ENCODE results near the gene RMRP. TPM values are rescaled to one million over a fixed set of nuclear protein-coding genes. Genes with fewer than 3 reads are reported as not detected.

Gene RMRP
- total and polyA plus RNA-seq, 12 donors = 14.9 to 14,997 (median 5,571) TPM

DNA sequence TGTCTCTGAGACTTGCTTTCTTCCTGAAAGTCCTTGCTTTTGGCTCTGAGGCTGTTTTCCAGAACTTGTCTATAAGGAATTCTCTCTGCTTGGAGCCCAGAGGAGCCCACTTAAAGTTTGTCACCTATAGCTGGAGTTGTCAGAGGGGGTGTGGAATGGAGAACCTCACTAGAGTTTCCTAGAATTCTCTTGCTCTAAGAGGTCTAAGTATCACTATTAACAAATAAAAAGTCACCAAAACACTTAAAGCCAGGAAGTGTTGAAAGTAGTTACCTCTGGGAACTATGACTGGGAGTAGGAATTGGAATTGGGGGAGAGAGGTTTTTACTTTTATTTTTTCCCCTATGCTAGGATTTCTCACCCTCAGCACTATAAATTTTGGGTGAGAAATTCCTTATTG is 22.1 kb downstream of the RMRP start:
- Histone ChIP-seq H3K27me3 (no peaks in the 10 kb centered on the region), H3K36me3 (no peaks in the 10 kb centered on the region), H3K27ac (peak overlapping the region in 1 of 10 donors; percentile 65), H3K9me3 (no peaks in the 10 kb centered on the region), H3K4me3 (no peak overlapping the region), H3K4me1 (peaks cover 0 to 55% (median 0%) of the 10 kb centered on the region in 9 donors)
- intact Hi-C loops (cut with DNase I) = no loop called here
- TF ChIP-seq, protein P1, sequence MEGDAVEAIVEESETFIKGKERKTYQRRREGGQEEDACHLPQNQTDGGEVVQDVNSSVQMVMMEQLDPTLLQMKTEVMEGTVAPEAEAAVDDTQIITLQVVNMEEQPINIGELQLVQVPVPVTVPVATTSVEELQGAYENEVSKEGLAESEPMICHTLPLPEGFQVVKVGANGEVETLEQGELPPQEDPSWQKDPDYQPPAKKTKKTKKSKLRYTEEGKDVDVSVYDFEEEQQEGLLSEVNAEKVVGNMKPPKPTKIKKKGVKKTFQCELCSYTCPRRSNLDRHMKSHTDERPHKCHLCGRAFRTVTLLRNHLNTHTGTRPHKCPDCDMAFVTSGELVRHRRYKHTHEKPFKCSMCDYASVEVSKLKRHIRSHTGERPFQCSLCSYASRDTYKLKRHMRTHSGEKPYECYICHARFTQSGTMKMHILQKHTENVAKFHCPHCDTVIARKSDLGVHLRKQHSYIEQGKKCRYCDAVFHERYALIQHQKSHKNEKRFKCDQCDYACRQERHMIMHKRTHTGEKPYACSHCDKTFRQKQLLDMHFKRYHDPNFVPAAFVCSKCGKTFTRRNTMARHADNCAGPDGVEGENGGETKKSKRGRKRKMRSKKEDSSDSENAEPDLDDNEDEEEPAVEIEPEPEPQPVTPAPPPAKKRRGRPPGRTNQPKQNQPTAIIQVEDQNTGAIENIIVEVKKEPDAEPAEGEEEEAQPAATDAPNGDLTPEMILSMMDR (IDR thresholded peaks at IDR 0.05) = no peak
- ATAC-seq (no peak), DNase-seq (no peak)

GRCh38 chr9:35629597-35629996 is 28.2 kb downstream of the RMRP start:
- WGBS, 2 donors = 83 to 86% methylated on average over 5 of the region's 5 CpGs
- Histone ChIP-seq H3K27me3 (no peaks in the 10 kb centered on the region), H3K36me3 (no peaks in the 10 kb centered on the region), H3K9me3 (no peaks in the 10 kb centered on the region), H3K4me3 (no peak overlapping the region), H3K27ac (no peak overlapping the region), H3K4me1 (peaks cover 0 to 4% (median 0%) of the 10 kb centered on the region in 9 donors)
- ATAC-seq = no peak
- DNase-seq = no peak
- intact Hi-C loops (cut with DNase I) = no loop called here
- TF ChIP-seq, protein P1 (IDR thresholded peaks at IDR 0.05) = no peak

DNA sequence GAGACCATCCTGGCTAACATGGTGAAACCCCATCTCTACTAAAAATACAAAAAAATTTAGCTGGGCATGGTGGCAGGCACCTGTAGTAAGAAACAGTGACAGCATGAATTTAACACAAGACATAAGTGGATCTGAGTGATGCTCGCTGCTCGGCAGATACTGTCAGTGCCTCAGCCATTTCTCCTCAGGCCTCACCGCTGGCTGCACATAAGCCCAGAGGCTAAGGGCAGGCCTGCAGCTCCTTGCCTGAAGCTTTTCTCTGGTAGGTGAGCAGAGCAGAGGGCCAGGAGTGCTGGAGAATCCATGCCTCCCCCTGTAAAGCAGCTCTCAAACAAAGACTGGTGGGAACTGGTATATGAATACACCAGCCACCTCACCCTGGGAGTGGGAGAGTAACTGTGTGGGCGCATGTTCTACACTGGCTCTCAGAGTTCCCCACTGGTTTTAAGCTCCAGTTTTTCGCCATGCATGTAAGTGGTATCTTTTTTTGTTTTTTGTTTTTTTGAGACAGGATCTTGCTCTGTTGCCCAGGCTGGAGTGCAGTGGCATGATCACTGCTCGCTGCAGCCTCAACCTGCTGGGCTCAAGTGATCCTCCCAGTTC is 29.3 kb downstream of the RMRP start:
- no peak for DNase-seq
- no peak overlapping the region for H3K27ac ChIP-seq
- TF ChIP-seq, protein P1 (IDR thresholded peaks at IDR 0.05) = no peak
- no peaks in the 10 kb centered on the region for H3K4me1 ChIP-seq
- H3K27me3 ChIP-seq = no peaks in the 10 kb centered on the region
- intact Hi-C loops (cut with DNase I) = no loop called here
- H3K9me3 ChIP-seq = no peaks in the 10 kb centered on the region
- H3K36me3 ChIP-seq = no peaks in the 10 kb centered on the region
- 95 to 96% methylated on average over 6 of the region's 6 CpGs for WGBS, 2 donors
- no peak overlapping the region for H3K4me3 ChIP-seq
- no peak for ATAC-seq

DNA sequence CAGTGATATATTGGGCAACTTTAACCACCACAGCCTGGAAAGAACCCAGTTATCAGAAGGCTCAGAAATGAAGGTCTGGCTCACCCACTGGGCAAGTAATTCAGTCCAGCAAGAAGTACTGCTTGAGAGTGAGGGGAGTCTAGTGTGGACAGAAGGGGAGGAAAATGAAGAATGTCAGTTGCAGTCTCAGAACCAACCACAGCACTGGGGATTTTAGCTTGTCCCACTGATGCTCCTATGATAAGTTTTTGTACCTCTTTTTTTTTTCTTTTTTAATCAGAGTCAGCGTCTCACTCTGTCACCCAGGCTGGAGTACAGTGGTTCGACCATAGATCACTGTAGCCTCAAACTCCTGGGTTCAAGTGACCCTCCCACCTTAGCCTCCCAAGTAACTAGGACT is 30.2 kb downstream of the RMRP start:
- Histone ChIP-seq H3K4me1 (no peaks in the 10 kb centered on the region), H3K27me3 (no peaks in the 10 kb centered on the region), H3K27ac (no peak overlapping the region), H3K9me3 (no peaks in the 10 kb centered on the region), H3K4me3 (no peak overlapping the region), H3K36me3 (no peaks in the 10 kb centered on the region)
- intact Hi-C loops (cut with DNase I) = no loop called here
- WGBS, 2 donors = 88 to 92% methylated on average over 2 of the region's 2 CpGs
- ATAC-seq (no peak), DNase-seq (no peak)
- TF ChIP-seq, protein P1 (IDR thresholded peaks at IDR 0.05) = no peak
